Measurements from ENCODE around the gene NR3C1. TPM values are rescaled to one million over a fixed set of nuclear protein-coding genes. Genes with fewer than 3 reads are reported as not detected.
A peak's percentile ranks its signal among the peaks of the same experiment; 100 is the strongest.

Gene NR3C1
- total RNA-seq, 1 donor from 2014 or later = 44.6 TPM

- H3K9me3 Mint-ChIP-seq (ENCODE audit: low read depth) = peaks cover 13% of the 10 kb centered on the region
- H3K4me3 Mint-ChIP-seq (ENCODE audit: unreplicated experiment) = no peak overlapping the region
- peaks cover 25% of the 10 kb centered on the region for H3K4me1 Mint-ChIP-seq (ENCODE audit: low read depth)
- H3K27me3 Mint-ChIP-seq (ENCODE audit: low read depth) = no peaks in the 10 kb centered on the region
- no peak for TF ChIP-seq CTCF (IDR thresholded peaks at IDR 0.05)
- no peak overlapping the region for H3K27ac Mint-ChIP-seq (ENCODE audit: unreplicated experiment)
- peaks cover 10% of the 10 kb centered on the region for H3K36me3 Mint-ChIP-seq (ENCODE audit: low read depth)
- DNase-seq (ENCODE audit: low spot score) = no peak
Measured at GRCh38 chr5:143359869-143360268, 43.6 kb downstream of the NR3C1 start.

- H3K27ac Mint-ChIP-seq (ENCODE audit: unreplicated experiment) = no peak overlapping the region
- peaks cover 3% of the 10 kb centered on the region for H3K36me3 Mint-ChIP-seq (ENCODE audit: low read depth)
- peaks cover 35% of the 10 kb centered on the region for H3K4me1 Mint-ChIP-seq (ENCODE audit: low read depth)
- TF ChIP-seq CTCF (IDR thresholded peaks at IDR 0.05) = no peak
- H3K27me3 Mint-ChIP-seq (ENCODE audit: low read depth) = no peaks in the 10 kb centered on the region
- H3K4me3 Mint-ChIP-seq (ENCODE audit: unreplicated experiment) = no peak overlapping the region
- DNase-seq (ENCODE audit: low spot score) = no peak
- H3K9me3 Mint-ChIP-seq (ENCODE audit: low read depth) = peaks cover 2% of the 10 kb centered on the region
Measured at GRCh38 chr5:143356855-143357583, 46.5 kb downstream of the NR3C1 start.

- no peak overlapping the region for H3K4me3 Mint-ChIP-seq (ENCODE audit: unreplicated experiment)
Measured at GRCh38 chr5:143355710-143356109, 47.8 kb downstream of the NR3C1 start.

GRCh38 chr5:143354025-143354424, 49.5 kb downstream of the NR3C1 start:
- Mint-ChIP-seq H3K27me3 (ENCODE audit: low read depth) (no peaks in the 10 kb centered on the region), H3K36me3 (ENCODE audit: low read depth) (peaks cover 3% of the 10 kb centered on the region), H3K4me1 (ENCODE audit: low read depth) (peaks cover 20% of the 10 kb centered on the region), H3K9me3 (ENCODE audit: low read depth) (no peaks in the 10 kb centered on the region), H3K27ac (ENCODE audit: unreplicated experiment) (peak overlapping the region; percentile 30), H3K4me3 (ENCODE audit: unreplicated experiment) (no peak overlapping the region)
- no peak for DNase-seq (ENCODE audit: low spot score)
- no peak for TF ChIP-seq CTCF (IDR thresholded peaks at IDR 0.05)

More at GRCh38 chr5:143355710-143356109, 47.8 kb downstream of the NR3C1 start:
- peaks cover 3% of the 10 kb centered on the region for H3K36me3 Mint-ChIP-seq (ENCODE audit: low read depth)
- H3K27me3 Mint-ChIP-seq (ENCODE audit: low read depth) = no peaks in the 10 kb centered on the region
- peak overlapping the region; percentile 77 for H3K27ac Mint-ChIP-seq (ENCODE audit: unreplicated experiment)
- H3K4me1 Mint-ChIP-seq (ENCODE audit: low read depth) = peaks cover 26% of the 10 kb centered on the region
- no peak for TF ChIP-seq CTCF (IDR thresholded peaks at IDR 0.05)
- no peak for DNase-seq (ENCODE audit: low spot score)
- H3K9me3 Mint-ChIP-seq (ENCODE audit: low read depth) = no peaks in the 10 kb centered on the region

- Mint-ChIP-seq H3K27ac (ENCODE audit: unreplicated experiment) (no peak overlapping the region), H3K36me3 (ENCODE audit: low read depth) (peaks cover 3% of the 10 kb centered on the region), H3K4me1 (ENCODE audit: low read depth) (peaks cover 29% of the 10 kb centered on the region), H3K9me3 (ENCODE audit: low read depth) (no peaks in the 10 kb centered on the region), H3K27me3 (ENCODE audit: low read depth) (no peaks in the 10 kb centered on the region), H3K4me3 (ENCODE audit: unreplicated experiment) (no peak overlapping the region)
- DNase-seq (ENCODE audit: low spot score) = no peak
- TF ChIP-seq CTCF (IDR thresholded peaks at IDR 0.05) = no peak
Measured at GRCh38 chr5:143352691-143353090, 50.8 kb downstream of the NR3C1 start.

Data from chondrocyte (in vitro differentiated cells).